ENCODE measurements around the gene MYDGF. TPM values are rescaled to one million over a fixed set of nuclear protein-coding genes. Genes with fewer than 3 reads are reported as not detected.

Gene MYDGF
- total RNA-seq, 8 experiments from 2014 or later, result 46.4 to 111 (median 69.0) TPM

DNA sequence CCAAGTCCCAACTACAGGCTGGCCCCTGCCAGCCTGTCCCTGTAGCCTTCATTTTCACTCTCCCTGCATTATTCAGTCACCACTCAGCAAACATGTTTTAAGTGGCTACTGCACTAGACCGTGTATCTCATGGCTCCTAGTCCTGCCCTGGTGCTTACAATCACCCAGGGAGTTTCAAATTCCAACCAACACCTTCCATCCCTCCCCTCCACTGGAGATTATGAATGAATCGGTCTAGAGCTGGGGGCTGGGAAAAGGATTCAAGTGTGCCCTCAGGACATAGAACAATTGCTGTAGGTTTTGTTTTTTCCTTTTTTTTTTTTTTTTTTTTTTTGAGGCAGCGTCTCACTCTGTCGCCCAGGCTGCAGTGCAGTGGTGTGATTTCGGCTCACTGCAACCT lies 45.8 kb downstream of the MYDGF start:
- H3K4me3 ChIP-seq, result no peak overlapping the region
- in situ Hi-C loops (cut with MboI; ENCODE audit: low pct_unique_long_range_greater_than_20kb in 2 of 9, low sequenced_read_pairs in 9 of 9, unreplicated experiment in 9 of 9), result no loop called here
- WGBS, 10 experiments, result 60 to 100% (median 79%) methylated on average over 1 to 4 of the region's 5 CpGs; no CpG with 5 or more reads in 1 of the 10 experiments
- H3K4me1 ChIP-seq (replicated peaks in 1 of 2), result peaks cover 21 to 37% of the 10 kb centered on the region in 2 donors
- peak in 3 of 8 experiments; percentile 24 to 39 (median 31) for ATAC-seq (replicated peaks in 6 of 8)
- no peak overlapping the region for H3K27ac ChIP-seq

GRCh38 chr19:4622695-4623421 lies 47.3 kb downstream of the MYDGF start:
- peak overlapping the region in 1 of 2 donors; percentile 34 for H3K27ac ChIP-seq
- ATAC-seq (replicated peaks in 6 of 8), result peak in 7 of 8 experiments; percentile 13 to 56 (median 36)
- WGBS, 10 experiments, result 17 to 100% (median 56%) methylated on average over 1 to 11 of the region's 12 CpGs; no CpG with 5 or more reads in 5 of the 10 experiments
- peaks cover 21 to 41% of the 10 kb centered on the region in 2 donors for H3K4me1 ChIP-seq (replicated peaks in 1 of 2)
- in situ Hi-C loops (cut with MboI; ENCODE audit: low pct_unique_long_range_greater_than_20kb in 2 of 9, low sequenced_read_pairs in 9 of 9, unreplicated experiment in 9 of 9), result no loop called here
- H3K4me3 ChIP-seq, result no peak overlapping the region

DNA sequence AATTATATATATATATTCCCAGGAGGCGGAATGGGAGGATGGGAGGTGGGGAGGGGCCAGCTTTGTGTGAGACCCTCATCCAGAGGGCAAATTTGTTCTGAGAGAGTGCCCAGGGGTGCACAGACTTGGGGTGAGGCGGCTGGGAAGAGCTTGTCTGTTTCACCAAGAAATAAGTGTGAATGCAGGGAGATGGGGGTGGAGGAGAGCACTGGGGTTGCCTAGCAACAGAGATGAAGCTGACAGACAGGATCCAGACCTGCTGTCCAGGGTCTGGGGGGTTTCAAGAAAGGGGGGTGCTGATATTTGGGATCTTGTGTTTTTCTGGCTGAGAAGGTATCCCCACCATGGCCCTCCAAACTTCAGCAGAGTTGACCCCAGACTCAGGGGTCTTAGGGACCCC lies 49.5 kb downstream of the MYDGF start:
- 0 to 14% methylated on average over 1 of the region's 2 CpGs; no CpG with 5 or more reads in 8 of the 10 experiments for WGBS, 10 experiments
- Histone ChIP-seq H3K27ac (no peak overlapping the region), H3K4me3 (no peak overlapping the region), H3K4me1 (replicated peaks in 1 of 2) (peaks cover 21 to 43% of the 10 kb centered on the region in 2 donors)
- peak in 5 of 8 experiments; percentile 58 to 65 (median 61) for ATAC-seq (replicated peaks in 6 of 8)
- in situ Hi-C loops (cut with MboI; ENCODE audit: low pct_unique_long_range_greater_than_20kb in 2 of 9, low sequenced_read_pairs in 9 of 9, unreplicated experiment in 9 of 9), result no loop called here

DNA sequence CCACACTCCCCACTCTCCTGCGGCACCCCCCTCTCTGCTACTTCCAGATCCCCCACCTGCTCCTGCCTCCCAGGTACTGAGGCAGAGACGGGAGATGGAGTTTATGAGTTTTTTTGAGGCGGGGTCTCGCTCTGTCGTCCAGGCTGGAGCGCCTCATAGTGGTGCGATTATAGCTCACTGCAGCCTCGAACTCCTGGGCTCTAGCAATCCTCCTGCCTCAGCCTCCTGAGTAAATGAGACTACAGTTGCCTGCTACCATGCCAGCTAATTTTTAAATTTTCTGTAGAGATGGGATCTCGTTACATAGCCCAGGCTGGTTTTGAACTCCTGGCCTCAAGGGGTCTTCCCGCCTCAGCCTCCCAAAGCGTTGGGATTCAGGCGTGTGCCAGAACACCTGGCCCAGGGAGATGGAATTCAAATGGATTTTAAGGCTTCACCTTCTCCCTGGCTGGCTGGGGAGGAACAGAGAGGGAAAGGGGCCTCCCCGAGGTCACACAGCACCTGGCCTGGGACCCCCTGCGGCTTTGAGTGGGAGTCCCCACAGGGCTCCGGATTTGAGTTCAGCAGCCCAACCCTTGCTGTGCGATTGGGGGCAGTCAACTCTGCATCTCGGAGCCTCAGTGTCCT lies 50.4 kb downstream of the MYDGF start:
- WGBS, 10 experiments, result 40 to 83% (median 73%) methylated on average over 1 to 13 of the region's 17 CpGs; no CpG with 5 or more reads in 5 of the 10 experiments
- no peak for ATAC-seq (replicated peaks in 6 of 8)
- in situ Hi-C loops (cut with MboI; ENCODE audit: low pct_unique_long_range_greater_than_20kb in 2 of 9, low sequenced_read_pairs in 9 of 9, unreplicated experiment in 9 of 9), result no loop called here
- Histone ChIP-seq H3K4me1 (replicated peaks in 1 of 2) (peaks cover 21 to 50% of the 10 kb centered on the region in 2 donors), H3K4me3 (no peak overlapping the region), H3K27ac (no peak overlapping the region)

- WGBS, 10 experiments, result 17 to 80% (median 40%) methylated on average over 1 of the region's 6 CpGs; no CpG with 5 or more reads in 7 of the 10 experiments
- ATAC-seq (replicated peaks in 6 of 8), result no peak
- peaks cover 19 to 39% of the 10 kb centered on the region in 2 donors for H3K4me1 ChIP-seq (replicated peaks in 1 of 2)
- no peak overlapping the region for H3K27ac ChIP-seq
- H3K4me3 ChIP-seq, result no peak overlapping the region
- in situ Hi-C loops (cut with MboI; ENCODE audit: low pct_unique_long_range_greater_than_20kb in 2 of 9, low sequenced_read_pairs in 9 of 9, unreplicated experiment in 9 of 9), result no loop called here
Observed at GRCh38 chr19:4618019-4618418, 52.1 kb downstream of the MYDGF start.

- Histone ChIP-seq H3K4me1 (replicated peaks in 1 of 2) (peaks cover 10 to 24% of the 10 kb centered on the region in 2 donors), H3K27ac (no peak overlapping the region), H3K4me3 (no peak overlapping the region)
- WGBS, 10 experiments, result 58 to 100% (median 88%) methylated on average over 2 to 7 of the region's 8 CpGs; no CpG with 5 or more reads in 1 of the 10 experiments
- in situ Hi-C loops (cut with MboI; ENCODE audit: low pct_unique_long_range_greater_than_20kb in 2 of 9, low sequenced_read_pairs in 9 of 9, unreplicated experiment in 9 of 9), result no loop called here
- ATAC-seq (replicated peaks in 6 of 8), result no peak
Observed at GRCh38 chr19:4613254-4613751, 56.8 kb downstream of the MYDGF start.

- Histone ChIP-seq H3K4me1 (replicated peaks in 1 of 2) (peaks cover 10 to 13% of the 10 kb centered on the region in 2 donors), H3K4me3 (no peak overlapping the region), H3K27ac (peak overlapping the region in 1 of 2 donors; percentile 43)
- 0 to 62% (median 14%) methylated on average over 1 to 5 of the region's 15 CpGs; no CpG with 5 or more reads in 4 of the 10 experiments for WGBS, 10 experiments
- in situ Hi-C loops (cut with MboI; ENCODE audit: low pct_unique_long_range_greater_than_20kb in 2 of 9, low sequenced_read_pairs in 9 of 9, unreplicated experiment in 9 of 9), result no loop called here
- ATAC-seq (replicated peaks in 6 of 8), result peak in 5 of 8 experiments; percentile 32 to 69 (median 60)
Observed at GRCh38 chr19:4609878-4610511, 60.1 kb downstream of the MYDGF start.

Other genes starting within 250 kb of the MYDGF start
- 10 to 100 TPM; 56.8 to 93.5 (median 74.0) TPM for gene UBXN6, start 212.5 kb downstream of the MYDGF start, total RNA-seq
- 10 to 100 TPM; 29.2 to 87.0 (median 59.0) TPM for gene HDGFL2, start 198.0 kb downstream of the MYDGF start, total RNA-seq
- 1 to 10 TPM in 2 of 8 experiments, under 1 TPM in 6; 0.11 to 1.1 (median 0.50) TPM for gene PLIN4, start 151.9 kb downstream of the MYDGF start, total RNA-seq
- 1 to 10 TPM in 3 of 8 experiments, under 1 TPM in 5; 0.36 to 2.6 (median 0.64) TPM for gene PLIN5, start 135.1 kb downstream of the MYDGF start, total RNA-seq
- gene LRG1, start 130.3 kb downstream of the MYDGF start, total RNA-seq, result under 1 TPM; 0.07 to 0.63 (median 0.22) TPM
- 10 to 100 TPM in 4 of 8 experiments, 1 to 10 TPM in 3, under 1 TPM in 1; 0.56 to 35.1 (median 13.7) TPM for gene SEMA6B, start 110.7 kb downstream of the MYDGF start, total RNA-seq
- gene TNFAIP8L1, start 30.8 kb downstream of the MYDGF start, total RNA-seq, result 1 to 10 TPM in 7 of 8 experiments, under 1 TPM in 1; 0.61 to 5.7 (median 2.6) TPM
- 10 to 100 TPM; 12.5 to 49.3 (median 21.2) TPM for gene DPP9, start 53.5 kb upstream of the MYDGF start, total RNA-seq
- gene FEM1A, start 121.4 kb upstream of the MYDGF start, total RNA-seq, result 1 to 10 TPM; 1.6 to 5.3 (median 2.9) TPM
- gene TICAM1, start 161.4 kb upstream of the MYDGF start, total RNA-seq, result 1 to 10 TPM in 3 of 8 experiments, under 1 TPM in 5; 0.11 to 7.0 (median 0.72) TPM
- 100 to 1,000 TPM in 1 of 8 experiments, 10 to 100 TPM in 4, 1 to 10 TPM in 3; 6.9 to 154 (median 22.1) TPM for gene PLIN3, start 197.3 kb upstream of the MYDGF start, total RNA-seq
- under 1 TPM in 2 of 8 experiments, not detected in 6; 0.22 to 0.33 TPM for gene ARRDC5, start 232.6 kb upstream of the MYDGF start, total RNA-seq
- gene UHRF1, start 239.2 kb upstream of the MYDGF start, total RNA-seq, result 10 to 100 TPM in 3 of 8 experiments, 1 to 10 TPM in 5; 1.4 to 62.9 (median 5.1) TPM

Measured in motor neuron (in vitro differentiated cells).